ENCODE measurements around the gene NRIP2. TPM values are rescaled to one million over a fixed set of nuclear protein-coding genes. Genes with fewer than 3 reads are reported as not detected.

NRIP2 gene
- polyA plus RNA-seq, 4 donors: 5.8 to 36.7 (median 31.9) TPM

GRCh38 chr12:2851931-2852330, 17.1 kb upstream of the NRIP2 start:
- DNase-seq (ENCODE audit: low read depth in 4 of 4, low spot score in 3 of 4): no peak

GRCh38 chr12:2845280-2845679, 10.4 kb upstream of the NRIP2 start:
- no peak for DNase-seq (ENCODE audit: low read depth in 4 of 4, low spot score in 3 of 4)

GRCh38 chr12:2844786-2845185, 10.0 kb upstream of the NRIP2 start:
- no peak for DNase-seq (ENCODE audit: low read depth in 4 of 4, low spot score in 3 of 4)

- no peak for DNase-seq (ENCODE audit: low read depth in 4 of 4, low spot score in 3 of 4)
These were observed 8.1 kb upstream of the NRIP2 start for GRCh38 chr12:2842948-2843347.

- no peak for DNase-seq (ENCODE audit: low read depth in 4 of 4, low spot score in 3 of 4)
These were observed 6.3 kb upstream of the NRIP2 start for GRCh38 chr12:2841056-2841650.

- no peak for DNase-seq (ENCODE audit: low read depth in 4 of 4, low spot score in 3 of 4)
These were observed 1.7 kb upstream of the NRIP2 start for GRCh38 chr12:2836574-2836973.

GRCh38 chr12:2835691-2836403, 1.0 kb upstream of the NRIP2 start:
- no peak for DNase-seq (ENCODE audit: low read depth in 4 of 4, low spot score in 3 of 4)

- DNase-seq (ENCODE audit: low read depth in 4 of 4, low spot score in 3 of 4): no peak
These were observed 1.0 kb downstream of the NRIP2 start for GRCh38 chr12:2833810-2834209.

GRCh38 chr12:2833327-2833726, 1.5 kb downstream of the NRIP2 start:
- DNase-seq (ENCODE audit: low read depth in 4 of 4, low spot score in 3 of 4): no peak

GRCh38 chr12:2832550-2833127, 2.2 kb downstream of the NRIP2 start:
- no peak for DNase-seq (ENCODE audit: low read depth in 4 of 4, low spot score in 3 of 4)

- DNase-seq (ENCODE audit: low read depth in 4 of 4, low spot score in 3 of 4): no peak
These were observed 5.6 kb downstream of the NRIP2 start for GRCh38 chr12:2829275-2829674.

GRCh38 chr12:2826721-2827515, 7.9 kb downstream of the NRIP2 start:
- DNase-seq (ENCODE audit: low read depth in 4 of 4, low spot score in 3 of 4): no peak

- DNase-seq (ENCODE audit: low read depth in 4 of 4, low spot score in 3 of 4): no peak
These were observed 8.8 kb downstream of the NRIP2 start for GRCh38 chr12:2826036-2826435.

- DNase-seq (ENCODE audit: low read depth in 4 of 4, low spot score in 3 of 4): no peak
These were observed 9.7 kb downstream of the NRIP2 start for GRCh38 chr12:2825132-2825531.

GRCh38 chr12:2824541-2824940, 10.3 kb downstream of the NRIP2 start:
- DNase-seq (ENCODE audit: low read depth in 4 of 4, low spot score in 3 of 4): no peak

- DNase-seq (ENCODE audit: low read depth in 4 of 4, low spot score in 3 of 4): no peak
These were observed 11.4 kb downstream of the NRIP2 start for GRCh38 chr12:2823483-2823882.

- DNase-seq (ENCODE audit: low read depth in 4 of 4, low spot score in 3 of 4): no peak
These were observed 14.4 kb downstream of the NRIP2 start for GRCh38 chr12:2820432-2820831.

GRCh38 chr12:2819810-2820209, 15.0 kb downstream of the NRIP2 start:
- DNase-seq (ENCODE audit: low read depth in 4 of 4, low spot score in 3 of 4): no peak

- DNase-seq (ENCODE audit: low read depth in 4 of 4, low spot score in 3 of 4): no peak
These were observed 21.3 kb downstream of the NRIP2 start for GRCh38 chr12:2813214-2814185.

Measured in left renal pelvis (tissue), 4 donors.